ENCODE measurements around the gene PACSIN1.

GRCh38 chr6:34487536-34487935 lies 21.7 kb downstream of the PACSIN1 start:
- TF ChIP-seq CTCF (optimal IDR thresholded peaks at IDR 0.05 in 1 of 3, IDR thresholded peaks at IDR 0.05 in 1 of 3, conservative IDR thresholded peaks at IDR 0.05 in 1 of 3; ENCODE audit: extremely low read depth in 1 of 3, insufficient read depth in 2 of 3, low read length in 3 of 3) (no peak), EZH2 (IDR thresholded peaks at IDR 0.05; ENCODE audit: low read length) (no peak)

Measured in keratinocyte (primary cell).